Cardiac muscle cell (in vitro differentiated cells and primary cell): Measurements from ENCODE around the gene STX16. TPM values are rescaled to one million over a fixed set of nuclear protein-coding genes. Genes with fewer than 3 reads are reported as not detected.

Source experiments
- DNase-seq, 2 donors: peaks; one replicate each; pipeline versions ENCODE4 v3.0.0 to v3.0.0-alpha.2; 2010 to 2017; ENCODE audit warnings: low read depth in 1 of 2, low spot score in 1 of 2
- H3K27ac ChIP-seq: fragments of 200-600 bp; sonication (generic); 2 replicates; pipeline ENCODE4 v1.5.1; 2016
- H3K27me3 ChIP-seq: fragments of 200-600 bp; sonication (generic); 2 replicates; pipeline ENCODE4 v1.6.0; 2016; ENCODE audit warnings: control low read depth
- H3K36me3 ChIP-seq: fragments of 200-600 bp; sonication (generic); 2 replicates; pipeline ENCODE4 v1.5.1; 2016; ENCODE audit warnings: control low read depth
- H3K4me1 ChIP-seq: fragments of 200-600 bp; sonication (generic); 2 replicates; pipeline ENCODE4 v1.8.1; 2017; ENCODE audit warnings: low read depth, mild to moderate bottlenecking, mixed run types
- H3K4me3 ChIP-seq: fragments of 200-600 bp; sonication (generic); 2 replicates; pipeline ENCODE4 v1.5.1; 2016; ENCODE audit warnings: mild to moderate bottlenecking
- H3K9me3 ChIP-seq: fragments of 200-600 bp; sonication (generic); 2 replicates; pipeline ENCODE4 v1.5.1; 2017; ENCODE audit warnings: low read depth, mild to moderate bottlenecking, control low read depth
- polyA plus RNA-seq: library from polyadenylated mRNA; unstranded; fragments of >200 nt; fragmentation: Nextera tagmentation; extraction: Ambion mirVana; gene quantifications from 2 replicates; pipeline ENCODE4 v1.2.1, GENCODE V29; 2016
- total RNA-seq: library from RNA; depleted of rRNA; stranded (reverse); fragments of >200 nt; gene quantifications from 2 replicates; pipeline ENCODE4 v1.2.3, GENCODE V29; 2016
- TF ChIP-seq, protein P1 (sequence below): IDR thresholded peaks from 2 replicates; pipeline ENCODE4 v1.5.1; 2012; ENCODE audit warnings: low read depth, mild to moderate bottlenecking, low read length

STX16 gene
- total and polyA plus RNA-seq, 2 experiments from 2014 or later: 55.5 to 58.1 TPM

DNA sequence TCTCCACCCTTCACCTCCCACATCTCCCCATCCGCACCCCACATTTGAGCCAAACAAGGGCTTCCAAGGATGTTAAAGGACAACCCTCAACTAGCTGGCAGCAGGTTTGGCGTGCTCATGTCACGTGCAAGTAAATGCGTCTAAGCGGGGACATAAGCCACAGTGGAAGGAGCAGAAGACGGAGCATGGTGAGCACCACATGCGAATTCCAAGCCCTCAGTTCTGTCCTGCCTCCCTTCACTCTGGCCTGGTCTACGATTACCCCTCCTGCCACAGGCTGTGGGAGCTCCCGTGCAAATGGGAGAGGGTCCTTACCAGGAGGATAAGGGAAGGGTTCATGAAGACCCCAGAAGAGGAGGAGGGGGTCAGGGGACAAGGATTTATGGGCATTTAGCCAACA lies 44.9 kb upstream of the STX16 start:
- Histone ChIP-seq H3K27me3 (no peaks in the 10 kb centered on the region), H3K36me3 (no peaks in the 10 kb centered on the region), H3K4me3 (no peak overlapping the region), H3K4me1 (no peaks in the 10 kb centered on the region), H3K9me3 (no peaks in the 10 kb centered on the region), H3K27ac (no peak overlapping the region)
- DNase-seq: no peak
- TF ChIP-seq, protein P1, sequence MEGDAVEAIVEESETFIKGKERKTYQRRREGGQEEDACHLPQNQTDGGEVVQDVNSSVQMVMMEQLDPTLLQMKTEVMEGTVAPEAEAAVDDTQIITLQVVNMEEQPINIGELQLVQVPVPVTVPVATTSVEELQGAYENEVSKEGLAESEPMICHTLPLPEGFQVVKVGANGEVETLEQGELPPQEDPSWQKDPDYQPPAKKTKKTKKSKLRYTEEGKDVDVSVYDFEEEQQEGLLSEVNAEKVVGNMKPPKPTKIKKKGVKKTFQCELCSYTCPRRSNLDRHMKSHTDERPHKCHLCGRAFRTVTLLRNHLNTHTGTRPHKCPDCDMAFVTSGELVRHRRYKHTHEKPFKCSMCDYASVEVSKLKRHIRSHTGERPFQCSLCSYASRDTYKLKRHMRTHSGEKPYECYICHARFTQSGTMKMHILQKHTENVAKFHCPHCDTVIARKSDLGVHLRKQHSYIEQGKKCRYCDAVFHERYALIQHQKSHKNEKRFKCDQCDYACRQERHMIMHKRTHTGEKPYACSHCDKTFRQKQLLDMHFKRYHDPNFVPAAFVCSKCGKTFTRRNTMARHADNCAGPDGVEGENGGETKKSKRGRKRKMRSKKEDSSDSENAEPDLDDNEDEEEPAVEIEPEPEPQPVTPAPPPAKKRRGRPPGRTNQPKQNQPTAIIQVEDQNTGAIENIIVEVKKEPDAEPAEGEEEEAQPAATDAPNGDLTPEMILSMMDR: no peak

- TF ChIP-seq, protein P1: no peak
- no peak for DNase-seq
- H3K36me3 ChIP-seq: no peaks in the 10 kb centered on the region
- H3K4me3 ChIP-seq: no peak overlapping the region
- no peaks in the 10 kb centered on the region for H3K27me3 ChIP-seq
- no peak overlapping the region for H3K27ac ChIP-seq
- no peaks in the 10 kb centered on the region for H3K9me3 ChIP-seq
- H3K4me1 ChIP-seq: no peaks in the 10 kb centered on the region
Observed at GRCh38 chr20:58608096-58608840, 42.8 kb upstream of the STX16 start.

GRCh38 chr20:58609026-58609425 lies 42.1 kb upstream of the STX16 start:
- TF ChIP-seq, protein P1: no peak
- no peak for DNase-seq
- H3K4me3 ChIP-seq: no peak overlapping the region

DNA sequence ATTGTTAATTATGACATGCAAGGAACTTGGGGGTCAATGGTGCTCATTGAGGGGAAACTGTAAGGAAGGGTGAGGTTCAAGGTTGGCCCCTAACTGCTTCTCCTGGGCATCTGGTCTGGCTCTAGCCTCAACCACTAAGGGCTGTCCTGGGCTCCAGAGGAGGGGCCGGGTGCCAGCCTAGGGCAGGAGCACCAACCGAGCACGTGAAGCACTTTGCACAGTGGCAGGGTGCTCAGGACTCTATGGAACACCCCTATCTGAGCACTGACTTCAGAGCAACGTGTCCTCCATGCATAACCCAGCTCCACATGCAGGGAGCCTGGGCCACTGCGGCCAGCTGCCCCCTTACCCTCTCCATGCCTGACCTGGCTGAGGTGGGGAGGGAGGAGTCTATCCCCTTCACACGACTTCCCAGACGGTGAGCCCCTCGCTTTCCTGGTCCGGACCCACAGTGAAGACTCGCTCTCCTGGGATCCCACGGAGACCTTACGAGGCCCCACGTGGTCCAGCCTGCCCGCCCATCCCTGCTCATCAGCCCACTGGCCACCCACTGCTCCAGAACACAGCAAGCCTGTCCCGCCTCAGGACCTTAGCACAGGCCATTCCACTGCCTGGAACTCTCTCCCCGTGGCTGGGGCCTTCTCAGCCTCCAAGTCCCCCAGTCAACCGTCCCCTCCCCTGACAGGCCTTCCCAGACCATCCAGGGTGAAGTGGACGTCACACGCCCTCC lies 40.8 kb upstream of the STX16 start:
- Histone ChIP-seq H3K27me3 (no peaks in the 10 kb centered on the region), H3K27ac (no peak overlapping the region), H3K4me1 (no peaks in the 10 kb centered on the region), H3K36me3 (no peaks in the 10 kb centered on the region), H3K9me3 (no peaks in the 10 kb centered on the region), H3K4me3 (no peak overlapping the region)
- TF ChIP-seq, protein P1: no peak
- DNase-seq: no peak

More at GRCh38 chr20:58609026-58609425, 42.1 kb upstream of the STX16 start:
- Histone ChIP-seq H3K36me3 (no peaks in the 10 kb centered on the region), H3K27me3 (no peaks in the 10 kb centered on the region), H3K9me3 (no peaks in the 10 kb centered on the region), H3K27ac (no peak overlapping the region), H3K4me1 (no peaks in the 10 kb centered on the region)

DNA sequence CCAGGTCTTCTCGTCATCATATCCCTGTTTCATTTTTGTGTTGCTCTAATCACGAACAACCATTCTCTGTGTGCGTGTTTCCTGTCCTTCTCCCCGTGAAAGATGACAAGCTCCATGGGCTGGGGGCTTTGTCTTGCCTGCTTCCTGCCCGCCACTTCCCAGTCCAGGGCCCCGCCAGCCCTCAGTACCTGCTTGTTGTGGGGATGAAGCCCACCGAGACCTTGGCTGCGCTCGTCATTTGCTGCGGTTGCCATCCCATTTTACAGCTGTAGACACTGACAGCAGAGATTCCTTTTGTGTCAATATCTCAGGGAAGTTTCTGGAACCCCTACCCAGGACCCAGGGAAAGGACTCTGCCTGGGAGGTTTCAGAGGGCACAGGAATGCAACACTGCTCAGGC lies 40.3 kb upstream of the STX16 start:
- Histone ChIP-seq H3K9me3 (no peaks in the 10 kb centered on the region), H3K27me3 (no peaks in the 10 kb centered on the region), H3K4me1 (no peaks in the 10 kb centered on the region), H3K36me3 (no peaks in the 10 kb centered on the region), H3K27ac (no peak overlapping the region), H3K4me3 (no peak overlapping the region)
- TF ChIP-seq, protein P1: no peak
- no peak for DNase-seq
